ENCODE measurements around the gene TNNI2. TPM values are rescaled to one million over a fixed set of nuclear protein-coding genes. Genes with fewer than 3 reads are reported as not detected.

TNNI2 gene
- polyA plus RNA-seq, 1 of the 3 experiments (the other 2 are of a cell fraction): not detected

- Histone ChIP-seq H3F3A (replicated peaks; ENCODE audit: insufficient read depth) (no peaks in the 10 kb centered on the region), H3K79me2 (ENCODE audit: insufficient read depth) (no peaks in the 10 kb centered on the region), H3K27me3 (ENCODE audit: insufficient read depth) (no peaks in the 10 kb centered on the region; the same call in 1 of the 2 replicates), H4K20me1 (ENCODE audit: insufficient read depth) (no peaks in the 10 kb centered on the region), H3K36me3 (replicated peaks in 1 of 2; ENCODE audit: control insufficient read depth in 1 of 2, insufficient read depth in 2 of 2, low read length in 1 of 2) (no peaks in the 10 kb centered on the region), H3K4me3 (ENCODE audit: low read depth in 2 of 2, low read length in 1 of 2) (no peak overlapping the region), H2AFZ (ENCODE audit: low read depth) (no peak overlapping the region), H3K9ac (no peak overlapping the region), H3K4me2 (no peak overlapping the region), H3K9me2 (no peaks in the 10 kb centered on the region), H3K4me1 (ENCODE audit: control insufficient read depth in 1 of 2, insufficient read depth in 2 of 2, low read depth in 1 of 2, low read length in 1 of 2) (no peaks in the 10 kb centered on the region), H3K27ac (ENCODE audit: low read depth in 2 of 2, low read length in 1 of 2) (no peak overlapping the region), H3K9me3 (no peaks in the 10 kb centered on the region)
- CTCF ChIA-PET: interaction anchor here (1.1 to 2.7 kb wide), 3 partner anchors 14 to 332 kb away, joined by 4 to 17 read pairs (median 7); no protein-coding TSS in a partner anchor
- no CpG with 5 or more reads among the region's 3 CpGs for WGBS (ENCODE audit: low lambda C conversion rate)
- POLR2A ChIA-PET: no interaction called here
- TF ChIP-seq IRF3 (IDR thresholded peaks at IDR 0.05; ENCODE audit: low read depth, low read length) (no peak), TEAD4 (IDR thresholded peaks at IDR 0.05; ENCODE audit: borderline replicate concordance, insufficient read depth) (no peak), ZBTB33 (IDR thresholded peaks at IDR 0.05; ENCODE audit: borderline replicate concordance, low read depth) (no peak), RFX5 (IDR thresholded peaks at IDR 0.05; ENCODE audit: low read length) (no peak), GABPA (IDR thresholded peaks at IDR 0.05; ENCODE audit: low read depth) (no peak), TAF1 (IDR thresholded peaks at IDR 0.05; ENCODE audit: borderline replicate concordance, low read depth, low read length) (no peak), YY1 (IDR thresholded peaks at IDR 0.05; ENCODE audit: low read depth) (no peak), GATA2 (CRISPR knock-in tag; IDR thresholded peaks at IDR 0.05) (no peak), FOXJ3 (CRISPR knock-in tag; IDR thresholded peaks at IDR 0.05) (no peak), USF1 (IDR thresholded peaks at IDR 0.05; ENCODE audit: borderline replicate concordance, low read depth) (no peak), MEF2A (IDR thresholded peaks at IDR 0.05; ENCODE audit: borderline replicate concordance, low read depth) (no peak), NFIC (IDR thresholded peaks at IDR 0.05; ENCODE audit: borderline replicate concordance) (no peak), FOXM1 (IDR thresholded peaks at IDR 0.05; ENCODE audit: low read depth) (no peak), MXI1 (IDR thresholded peaks at IDR 0.05; ENCODE audit: low read depth, low read length) (no peak), CTCF (IDR thresholded peaks at IDR 0.05) (no peak), POLR2AphosphoS5 (IDR thresholded peaks at IDR 0.05; ENCODE audit: low read depth, low read length) (no peak), RCOR1 (IDR thresholded peaks at IDR 0.05; ENCODE audit: low read length) (no peak), PBX3 (IDR thresholded peaks at IDR 0.05) (no peak), TCF12 (IDR thresholded peaks at IDR 0.05) (no peak)
- DNase-seq: no peak
Observed at GRCh38 chr11:1819074-1819473, 19.7 kb upstream of the TNNI2 start.

All from SK-N-SH (cell line).